Retinal pigment epithelial cell (primary cell): ENCODE results near the gene PPP1R8.
"Not testable (repeated sequence)": the region's sequence is repeated elsewhere in the genome, so short reads cannot be mapped to it uniquely, and the experiment has no call there.

Experiments
- DNase-seq: peaks from one replicate; pipeline ENCODE4 v3.0.0-alpha.2; 2010; ENCODE audit warnings: low read depth
- H3K4me3 ChIP-seq: 2 replicates; pipeline ENCODE4 v1.5.1; 2011; ENCODE audit warnings: mild to moderate bottlenecking, low read length, control low read depth, moderate library complexity
- CTCF ChIP-seq: conservative IDR thresholded peaks from 2 replicates; pipeline ENCODE4 v1.5.1; 2011; ENCODE audit warnings: low read depth, low read length, control low read depth, inconsistent platforms

Gene PPP1R8

GRCh38 chr1:27830621-27831440, at the start of gene PPP1R8:
Gene PPP1R8, plus strand, starts transcription at chr1:27830782. Its CDS starts 54 bp downstream, at chr1:27830836.
- TF ChIP-seq CTCF, result no peak
- H3K4me3 ChIP-seq, result peak within 1 kb of the TSS; percentile 87
- peak; percentile 86 for DNase-seq

GRCh38 chr1:27782950-27783349, 47.6 kb upstream of the PPP1R8 start:
- DNase-seq, result no peak
- TF ChIP-seq CTCF, result no peak
- no peak overlapping the region for H3K4me3 ChIP-seq

DNA sequence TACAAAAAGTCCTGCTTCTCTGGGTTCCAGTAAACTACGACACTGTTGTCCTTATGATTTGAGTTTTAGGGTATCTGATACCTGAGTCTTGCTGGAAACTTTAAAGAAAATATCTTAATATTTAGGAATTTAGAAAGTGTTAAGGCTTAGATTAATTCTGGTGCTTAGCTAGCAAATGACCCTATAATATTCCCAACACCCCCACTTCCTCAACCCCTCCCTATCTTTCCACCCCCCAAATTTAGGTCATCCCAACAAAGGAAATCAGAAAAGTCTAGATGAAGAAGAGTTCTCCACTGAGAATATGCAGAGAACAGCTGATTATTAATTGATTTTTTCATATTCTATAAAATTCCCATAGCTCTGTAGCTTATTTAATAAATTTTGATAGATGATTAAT, 45.9 kb upstream of the PPP1R8 start:
- DNase-seq, result no peak
- no peak for TF ChIP-seq CTCF
- H3K4me3 ChIP-seq, result no peak overlapping the region

DNA sequence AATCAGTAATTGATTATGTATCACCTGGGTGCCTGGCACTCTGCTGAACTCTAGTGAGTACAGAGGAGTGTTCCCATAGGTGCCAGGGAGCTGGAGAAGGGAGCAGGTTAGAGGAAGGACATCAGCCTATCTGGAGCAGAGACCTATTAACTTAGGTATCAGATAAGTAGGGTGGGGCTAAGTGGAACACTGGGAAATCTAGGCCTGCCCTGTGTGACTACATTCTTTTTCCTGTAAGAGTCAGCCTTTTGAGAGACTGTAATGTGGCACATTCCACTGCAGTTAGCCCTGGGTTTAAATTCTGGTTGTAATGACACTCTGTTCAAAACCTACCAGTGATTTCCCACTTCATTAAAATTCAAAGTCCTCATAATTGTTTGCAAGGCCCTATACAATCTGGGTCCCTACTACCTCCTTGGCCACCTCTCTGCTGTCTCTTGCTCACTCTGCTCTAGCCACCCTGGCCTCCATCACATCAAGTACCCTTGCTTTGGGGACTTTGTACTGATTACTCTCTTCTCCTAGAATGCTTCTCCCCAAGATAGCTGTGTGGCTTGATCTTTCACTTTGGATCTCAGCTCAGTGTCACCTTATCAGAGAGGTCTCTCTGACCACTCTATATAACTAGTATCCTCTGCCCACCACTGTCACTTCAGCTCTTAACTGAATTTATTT, 44.7 kb upstream of the PPP1R8 start:
- peak; percentile 8 for DNase-seq
- no peak for TF ChIP-seq CTCF
- H3K4me3 ChIP-seq, result no peak overlapping the region

GRCh38 chr1:27787895-27788294, 42.7 kb upstream of the PPP1R8 start:
- peak; percentile 15 for DNase-seq
- H3K4me3 ChIP-seq, result no peak overlapping the region
- TF ChIP-seq CTCF, result no peak

GRCh38 chr1:27789540-27790041, 41.0 kb upstream of the PPP1R8 start:
- no peak for DNase-seq

GRCh38 chr1:27790270-27790669, 40.3 kb upstream of the PPP1R8 start:
- DNase-seq, result not testable (repeated sequence)

More at GRCh38 chr1:27789540-27790041, 41.0 kb upstream of the PPP1R8 start:
- no peak for TF ChIP-seq CTCF
- H3K4me3 ChIP-seq, result no peak overlapping the region

More at GRCh38 chr1:27790270-27790669, 40.3 kb upstream of the PPP1R8 start:
- not testable (repeated sequence) for H3K4me3 ChIP-seq
